HG03066 (cell line): ENCODE data around the gene CDCP1.

ENCODE experiments used
- ATAC-seq: cut with Tn5 transposase; IDR thresholded peaks from one replicate; pipeline ENCODE4 v1.9.1; 2021; ENCODE audit warnings: low read depth; ENCODE audit not compliant: unreplicated experiment

Gene CDCP1

GRCh38 chr3:45116350-45116749 is 29.8 kb downstream of the CDCP1 start:
- no peak for ATAC-seq

GRCh38 chr3:45113625-45114050 is 32.5 kb downstream of the CDCP1 start:
- ATAC-seq: no peak

- ATAC-seq: no peak
Measured at GRCh38 chr3:45112939-45113338, 33.2 kb downstream of the CDCP1 start.

- ATAC-seq: no peak
Measured at GRCh38 chr3:45110509-45110833, 35.7 kb downstream of the CDCP1 start.

GRCh38 chr3:45109771-45110508 is 36.2 kb downstream of the CDCP1 start:
- peak; percentile 67 for ATAC-seq

- ATAC-seq: no peak
Measured at GRCh38 chr3:45106874-45107273, 39.3 kb downstream of the CDCP1 start.

- no peak for ATAC-seq
Measured at GRCh38 chr3:45105855-45106671, 40.1 kb downstream of the CDCP1 start.

- ATAC-seq: no peak
Measured at GRCh38 chr3:45104715-45105711, 41.2 kb downstream of the CDCP1 start.

GRCh38 chr3:45103753-45104714 is 42.1 kb downstream of the CDCP1 start:
- no peak for ATAC-seq

- no peak for ATAC-seq
Measured at GRCh38 chr3:45103334-45103733, 42.8 kb downstream of the CDCP1 start.

- ATAC-seq: no peak
Measured at GRCh38 chr3:45100981-45101407, 45.2 kb downstream of the CDCP1 start.

- ATAC-seq: no peak
Measured at GRCh38 chr3:45098310-45098709, 47.9 kb downstream of the CDCP1 start.

GRCh38 chr3:45097296-45097883 is 48.8 kb downstream of the CDCP1 start:
- no peak for ATAC-seq

- ATAC-seq: no peak
Measured at GRCh38 chr3:45095916-45096526, 50.2 kb downstream of the CDCP1 start.

- no peak for ATAC-seq
Measured at GRCh38 chr3:45093176-45093575, 53.0 kb downstream of the CDCP1 start.

GRCh38 chr3:45092132-45093031 is 53.8 kb downstream of the CDCP1 start:
- ATAC-seq: no peak

GRCh38 chr3:45090855-45091254 is 55.3 kb downstream of the CDCP1 start:
- ATAC-seq: no peak
